Measurements from ENCODE around the gene PELO. TPM values are rescaled to one million over a fixed set of nuclear protein-coding genes. Genes with fewer than 3 reads are reported as not detected.

The PELO gene
- total RNA-seq, 2 donors from 2014 or later, result 71.4 to 122 TPM

DNA sequence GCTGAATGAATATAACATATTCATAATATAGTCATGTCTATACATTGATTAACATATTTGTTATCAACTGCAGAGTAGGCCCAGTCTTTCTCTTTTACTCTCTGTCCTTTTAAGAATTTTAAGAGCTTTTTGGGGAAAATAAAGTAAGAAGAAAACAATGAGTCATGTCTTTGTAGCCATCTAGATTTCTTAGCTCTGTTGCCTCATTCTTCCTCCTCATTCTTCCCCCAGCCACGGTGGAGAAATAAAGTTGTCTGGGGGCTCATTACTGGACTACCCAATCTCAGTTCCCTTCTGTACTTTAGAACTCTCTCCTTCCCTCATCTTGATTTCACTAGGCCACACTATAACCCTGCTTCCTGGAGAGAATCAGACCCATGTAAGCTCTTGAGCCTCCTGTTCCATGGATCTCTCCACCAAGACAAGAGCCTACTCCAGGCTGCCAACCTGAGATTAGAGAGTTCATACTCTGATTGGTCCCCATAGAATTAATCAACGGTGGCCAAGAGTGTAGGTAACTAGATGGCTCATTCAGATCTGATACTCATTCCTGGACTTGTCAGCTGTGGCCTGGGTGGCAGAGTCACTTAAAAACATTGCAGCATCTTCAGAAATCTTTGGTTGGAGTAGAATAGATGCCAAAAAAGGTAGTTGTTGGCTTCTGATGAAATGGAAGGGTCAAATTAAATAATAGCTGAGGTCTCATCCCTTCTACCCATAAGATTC lies 44.2 kb downstream of the PELO start:
- H3K27me3 Mint-ChIP-seq, result peaks cover 0 to 3% of the 10 kb centered on the region in 2 donors
- H3K4me1 Mint-ChIP-seq (ENCODE audit: low read depth in 2 of 2), result peaks cover 22 to 26% of the 10 kb centered on the region in 2 donors
- H3K36me3 Mint-ChIP-seq, result peaks cover 12% of the 10 kb centered on the region
- H3K27ac Mint-ChIP-seq, result peak overlapping the region; percentile 8 to 18
- no peak overlapping the region for H3K4me3 Mint-ChIP-seq
- no peaks in the 10 kb centered on the region for H3K9me3 Mint-ChIP-seq
- DNase-seq (ENCODE audit: low spot score) (no peak), ATAC-seq (peak in 1 of 2 donors; percentile 73)

DNA sequence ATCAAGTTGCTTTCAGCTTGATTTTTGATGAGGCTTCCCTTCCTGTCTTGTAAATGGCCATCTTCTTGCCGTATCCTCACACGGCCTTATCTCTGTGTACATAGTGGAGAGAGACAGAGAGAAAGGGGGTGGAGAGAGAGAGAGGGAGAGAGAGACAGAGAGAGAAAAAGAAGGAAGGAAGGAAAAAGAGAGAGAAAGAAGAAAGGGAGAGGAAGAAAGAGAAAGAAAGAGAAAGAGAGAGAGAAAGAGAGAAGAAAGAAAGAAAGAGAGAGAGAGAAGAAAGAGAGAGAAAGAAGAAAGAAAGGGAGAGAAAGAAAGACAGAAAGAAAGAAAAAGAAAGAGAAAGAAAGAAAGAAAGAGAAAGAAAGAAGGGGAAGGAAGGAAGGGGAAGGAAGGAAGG lies 46.6 kb downstream of the PELO start:
- H3K4me1 Mint-ChIP-seq (ENCODE audit: low read depth in 2 of 2), result peaks cover 10 to 14% of the 10 kb centered on the region in 2 donors
- H3K27me3 Mint-ChIP-seq, result peaks cover 0 to 3% of the 10 kb centered on the region in 2 donors
- no peak overlapping the region for H3K27ac Mint-ChIP-seq
- H3K36me3 Mint-ChIP-seq, result peaks cover 5% of the 10 kb centered on the region
- H3K9me3 Mint-ChIP-seq, result no peaks in the 10 kb centered on the region
- H3K4me3 Mint-ChIP-seq, result no peak overlapping the region
- DNase-seq (ENCODE audit: low spot score) (no peak), ATAC-seq (no peak)

DNA sequence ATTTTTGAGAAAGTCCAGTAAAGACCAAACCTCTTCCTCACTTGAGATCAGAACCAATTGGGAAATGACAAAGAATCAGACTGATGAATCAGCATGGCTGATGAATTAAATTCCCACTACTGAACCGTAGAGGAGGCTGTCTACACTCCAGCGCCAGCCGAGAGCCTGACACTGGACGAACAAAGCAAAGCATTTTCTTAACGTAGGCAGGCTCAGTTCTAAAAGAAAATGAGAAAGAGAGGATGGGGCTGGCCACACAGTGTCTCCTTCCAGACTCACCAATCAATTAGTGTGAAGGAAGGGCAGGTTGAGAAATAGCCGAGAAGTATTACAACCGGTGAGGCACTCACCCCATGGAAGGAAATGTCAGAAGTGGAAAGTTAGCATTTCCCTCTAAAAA lies 49.4 kb downstream of the PELO start:
- no peaks in the 10 kb centered on the region for H3K9me3 Mint-ChIP-seq
- ATAC-seq, result no peak
- DNase-seq (ENCODE audit: low spot score), result no peak
- H3K4me1 Mint-ChIP-seq (ENCODE audit: low read depth in 2 of 2), result peaks cover 6 to 9% of the 10 kb centered on the region in 2 donors
- H3K27me3 Mint-ChIP-seq, result peaks cover 0 to 3% of the 10 kb centered on the region in 2 donors
- no peak overlapping the region for H3K27ac Mint-ChIP-seq
- H3K4me3 Mint-ChIP-seq, result no peak overlapping the region
- peaks cover 2% of the 10 kb centered on the region for H3K36me3 Mint-ChIP-seq

Other genes starting within 250 kb of the PELO start
- gene ITGA1, start within 50 bp of the PELO start, total RNA-seq, result 100 to 1,000 TPM; 129 to 136 TPM
- gene ITGA2, start 201.4 kb downstream of the PELO start, total RNA-seq, result under 1 TPM; 0.10 to 0.17 TPM